OCI-LY7 (cell line): ENCODE measurements around the gene PARVB. TPM values are rescaled to one million over a fixed set of nuclear protein-coding genes. Genes with fewer than 3 reads are reported as not detected.

Experiments used
- BruUV-seq: library from RNA; stranded (reverse); fragments of 400-500 nt; replicated peaks from 2 replicates; lab custom pipeline; 2021; lab: Mats Ljungman, UMichigan
- CTCF ChIA-PET: fragments of 300-600 bp; sonication (Branson Sonifier 250); formaldehyde crosslinking; loops from one replicate; lab custom pipeline; 2022; ENCODE audit warnings: antibody characterized with exemption; ENCODE audit not compliant: unreplicated experiment; lab: Charles Lee
- POLR2A ChIA-PET: fragments of 300-600 bp; sonication (Branson Sonifier 250); formaldehyde crosslinking; loops from one replicate; lab custom pipeline; 2022; ENCODE audit warnings: antibody characterized with exemption; lab: Charles Lee
- DNase-seq: peaks from one replicate; pipeline ENCODE4 v3.0.0-alpha.2; 2015; ENCODE audit warnings: low spot score
- H2AFZ ChIP-seq: fragments of 200-600 bp; sonication (generic), shearing (Covaris generic); 2 replicates; pipeline ENCODE4 v1.6.1; 2014; ENCODE audit warnings: mild to moderate bottlenecking, antibody characterized with exemption, low read length, moderate library complexity
- H3K27ac ChIP-seq: fragments of 200-600 bp; sonication (generic); 2 replicates; pipeline ENCODE4 v1.5.1; 2014; ENCODE audit warnings: mixed run types, low read depth, mild to moderate bottlenecking, moderate library complexity, low read length, inconsistent platforms; ENCODE audit not compliant: poor library complexity, severe bottlenecking
- H3K36me3 ChIP-seq: fragments of 200-600 bp; sonication (generic); 2 replicates; pipeline ENCODE4 v1.6.1; 2014; ENCODE audit warnings: mild to moderate bottlenecking, antibody characterized with exemption, low read length, moderate library complexity, mixed read lengths; ENCODE audit not compliant: insufficient read depth
- H3K4me1 ChIP-seq: fragments of 200-600 bp; sonication (generic); 2 replicates; pipeline ENCODE4 v1.5.1; 2014; ENCODE audit warnings: mild to moderate bottlenecking, low read length; ENCODE audit not compliant: insufficient read depth, poor library complexity, severe bottlenecking
- H3K4me2 ChIP-seq: fragments of 200-600 bp; sonication (generic); 2 replicates; pipeline ENCODE4 v1.6.1; 2014; ENCODE audit warnings: mild to moderate bottlenecking, low read length
- H3K4me3 ChIP-seq: fragments of 200-600 bp; sonication (generic); 2 replicates; pipeline ENCODE4 v1.5.1; 2014; ENCODE audit warnings: mild to moderate bottlenecking, low read depth, low read length; ENCODE audit not compliant: poor library complexity, severe bottlenecking
- H3K79me2 ChIP-seq: fragments of 200-600 bp; sonication (generic); 2 replicates; pipeline ENCODE4 v1.6.1; 2016; ENCODE audit warnings: low read depth, mild to moderate bottlenecking, low read length, moderate library complexity, mixed read lengths; ENCODE audit not compliant: insufficient read depth
- H3K9me2 ChIP-seq: fragments of 200-600 bp; sonication (generic); 2 replicates; pipeline ENCODE4 v1.6.1; 2016; ENCODE audit warnings: mild to moderate bottlenecking, low read length, mixed read lengths; ENCODE audit not compliant: insufficient read depth
- H3K9me3 ChIP-seq: fragments of 200-600 bp; sonication (generic); 2 replicates; pipeline ENCODE4 v1.6.1; 2014; ENCODE audit warnings: mild to moderate bottlenecking, mixed run types, low read length, mixed read lengths
- H4K20me1 ChIP-seq: fragments of 200-600 bp; sonication (generic); 2 replicates; pipeline ENCODE4 v1.6.1; 2014; ENCODE audit warnings: mild to moderate bottlenecking, antibody characterized with exemption, low read length, moderate library complexity, mixed read lengths; ENCODE audit not compliant: insufficient read depth
- CTCF ChIP-seq: fragments of 200-600 bp; sonication (generic); conservative IDR thresholded peaks from 2 replicates; pipeline ENCODE4 v1.5.1; 2014; ENCODE audit warnings: mild to moderate bottlenecking, antibody characterized with exemption, low read length, moderate library complexity, mixed read lengths
- EZH2phosphoT487 ChIP-seq: fragments of 200-600 bp; sonication (generic); IDR thresholded peaks from 2 replicates; pipeline ENCODE4 v1.6.1; 2018; ENCODE audit warnings: low read depth, borderline replicate concordance, mild to moderate bottlenecking, mixed run types, antibody characterized with exemption, low read length, moderate library complexity, mixed read lengths
- intact Hi-C: fragments of 100-400 bp; cut with micrococcal nuclease; formaldehyde crosslinking; loops from one replicate; pipeline ENCODE4 v1.10.0; 2022; ENCODE audit not compliant: unreplicated experiment
- total RNA-seq, 2 experiments: library from RNA; depleted of rRNA in 1 of 2; stranded (reverse); fragments of >200 nt in 1 of 2; shearing (Covaris generic) in 1 of 2; gene quantifications; 2 replicates each; pipeline ENCODE4 v1.2.3, GENCODE V29; 2014 to 2022

Gene PARVB
- total RNA-seq, 2 experiments from 2014 or later = 0.34 TPM; not detected in 1

- no peak overlapping the region for H3K4me2 ChIP-seq
- no TSS peak for BruUV-seq
- CTCF ChIA-PET = interaction anchor here (1.3 kb wide), 1 partner anchor 87 kb away, joined by 4 read pairs; no protein-coding TSS in a partner anchor
- H3K79me2 ChIP-seq = no peaks in the 10 kb centered on the region
- POLR2A ChIA-PET = no interaction called here
- H4K20me1 ChIP-seq = no peaks in the 10 kb centered on the region
- no peak overlapping the region for H3K27ac ChIP-seq
- no peaks in the 10 kb centered on the region for H3K4me1 ChIP-seq
- no peaks in the 10 kb centered on the region for H3K9me2 ChIP-seq
- peaks cover 54% of the 10 kb centered on the region for H3K36me3 ChIP-seq
- no peak overlapping the region for H3K4me3 ChIP-seq
- no peak for TF ChIP-seq EZH2phosphoT487
- no peak for TF ChIP-seq CTCF
- H3K9me3 ChIP-seq = no peaks in the 10 kb centered on the region
- intact Hi-C loops = no loop called here
- no peak overlapping the region for H2AFZ ChIP-seq
- DNase-seq = no peak
These were observed 24.7 kb upstream of the PARVB start for GRCh38 chr22:43999378-43999777.

GRCh38 chr22:44000123-44000522, 24.0 kb upstream of the PARVB start:
- no TSS peak for BruUV-seq
- Histone ChIP-seq H4K20me1 (no peaks in the 10 kb centered on the region), H3K4me2 (no peak overlapping the region), H3K9me2 (no peaks in the 10 kb centered on the region), H3K36me3 (peaks cover 46% of the 10 kb centered on the region), H3K9me3 (no peaks in the 10 kb centered on the region), H3K4me1 (no peaks in the 10 kb centered on the region), H2AFZ (no peak overlapping the region), H3K27ac (no peak overlapping the region), H3K79me2 (no peaks in the 10 kb centered on the region), H3K4me3 (no peak overlapping the region)
- intact Hi-C loops = no loop called here
- no peak for DNase-seq
- CTCF ChIA-PET = interaction anchor here (1.3 kb wide), 1 partner anchor 86 kb away, joined by 4 read pairs; no protein-coding TSS in a partner anchor
- POLR2A ChIA-PET = no interaction called here
- no peak for TF ChIP-seq CTCF
- no peak for TF ChIP-seq EZH2phosphoT487

GRCh38 chr22:44001521-44001920, 22.6 kb upstream of the PARVB start:
- H3K36me3 ChIP-seq = peaks cover 43% of the 10 kb centered on the region
- BruUV-seq = no TSS peak
- no peaks in the 10 kb centered on the region for H3K9me3 ChIP-seq
- TF ChIP-seq EZH2phosphoT487 = no peak
- no peak for TF ChIP-seq CTCF
- no peaks in the 10 kb centered on the region for H3K4me1 ChIP-seq
- no peak overlapping the region for H3K27ac ChIP-seq
- no peak overlapping the region for H3K4me2 ChIP-seq
- H3K9me2 ChIP-seq = no peaks in the 10 kb centered on the region
- CTCF ChIA-PET = no interaction called here
- no peaks in the 10 kb centered on the region for H3K79me2 ChIP-seq
- no peak overlapping the region for H2AFZ ChIP-seq
- no peak for DNase-seq
- H3K4me3 ChIP-seq = no peak overlapping the region
- no peaks in the 10 kb centered on the region for H4K20me1 ChIP-seq
- POLR2A ChIA-PET = no interaction called here
- intact Hi-C loops = no loop called here
